Pancreas (tissue), 10 donors: ENCODE data around the gene RAD51B. TPM values are rescaled to one million over a fixed set of nuclear protein-coding genes. Genes with fewer than 3 reads are reported as not detected.

Experiments
- ATAC-seq, 4 donors: fragments of 200-7000 bp; cut with Tn5 transposase; one replicate each; pipeline versions ENCODE4 v1.8.0 to v1.9.1; 2020; ENCODE audit warnings: mild to moderate bottlenecking in 4 of 4, moderate library complexity in 4 of 4
- DNase-seq, 6 donors: peaks; one replicate each; pipeline ENCODE4 v3.0.0-alpha.2; 2020
- FAIRE-seq: peaks from 2 replicates; lab custom pipeline; 2012; peaks lifted over from hg19 to GRCh38; lab: Jason Lieb, UNC
- H3K27ac ChIP-seq, 4 donors: fragments of 200-600 bp; sonication (generic); 1 replicate in 3 of 4; 2 replicates in 1 of 4; pipeline versions ENCODE4 v1.5.0 to v1.8.0; 2020
- H3K27me3 ChIP-seq, 4 donors: fragments of 200-600 bp; one replicate each; pipeline ENCODE4 v1.8.0; 2021
- H3K36me3 ChIP-seq, 3 donors: fragments of 200-600 bp; sonication (generic) in 1 of 3; one replicate each; pipeline versions ENCODE4 v1.5.0 to v1.8.0; 2020 to 2021
- H3K4me1 ChIP-seq, 3 donors: fragments of 200-600 bp; one replicate each; pipeline ENCODE4 v1.8.0; 2021
- H3K4me3 ChIP-seq, 4 donors: fragments of 200-600 bp; sonication (generic) in 2 of 4; one replicate each; pipeline versions ENCODE4 v1.5.0 to v1.8.0; 2020 to 2021
- H3K9me3 ChIP-seq, 4 donors: fragments of 200-600 bp; one replicate each; pipeline ENCODE4 v1.8.0; 2021
- CTCF ChIP-seq, 4 donors: fragments of 200-600 bp; sonication (generic) in 3 of 4; IDR thresholded peaks; one replicate each; pipeline versions ENCODE4 v1.5.0 to v1.8.0; 2021; ENCODE audit warnings: antibody characterized with exemption in 4 of 4
- WGBS, 2 donors: extraction: QIAGEN DNeasy Blood & Tissue Kit; methylation state at CpG; one replicate each; pipeline ENCODE4 v1.1.7; 2013; 5-methylcytosine and 5-hydroxymethylcytosine counted together
- intact Hi-C, 3 donors: fragments of 100-400 bp; cut with DNase I; formaldehyde crosslinking; loops; one replicate each; pipeline versions ENCODE4 v1.11.1 to v1.14.2; 2022
- polyA plus RNA-seq, 2 donors: library from polyadenylated mRNA; stranded (reverse); fragments of 200-250 nt; gene quantifications; one replicate each; pipeline ENCODE4 v1.2.3, GENCODE V29; 2013
- total RNA-seq, 6 donors: library from RNA; stranded (reverse); fragmentation: NEBNext Ultra II Directional in 4 of 6; extraction: Animal tissue kit (Norgen Biotek cat#: 25700) in 4 of 6; gene quantifications; one replicate each; pipeline versions ENCODE4 v1.2.1 to v1.2.4, GENCODE V29; 2021 to 2023
- donor health status: healthy with polysubstance abuse.
- donor health status: DM: no; HTN: no; CAD: no; lungs with moderate emphysema.
- donor health status: DM: no; HTN: no; CAD: no.
- donor health status: control.
- donor health status: control.
- donor health status: Bipolar disorder and iron deficiency.
- donor health status: DM: yes; HTN: yes; CAD: no.
- donor health status: DM: no; HTN: no; CAD: no.
- donor health status: DM: no; HTN: no; CAD: no.
- donor health status: DM: yes; HTN: yes; CAD: no.

The RAD51B gene
- total and polyA plus RNA-seq, 8 donors, result 1.1 to 17.3 (median 5.8) TPM

- no peak for ATAC-seq
- H3K27ac ChIP-seq, result peak overlapping the region; percentile 71 to 97 (median 92)
- FAIRE-seq, result no peak
- H3K4me1 ChIP-seq, result peaks cover 13 to 31% (median 23%) of the 10 kb centered on the region in 3 donors
- H3K9me3 ChIP-seq, result no peaks in the 10 kb centered on the region
- WGBS, 2 donors, result 38 to 48% methylated on average over 7 of the region's 7 CpGs
- no peaks in the 10 kb centered on the region for H3K36me3 ChIP-seq
- intact Hi-C loops, result no loop called here
- TF ChIP-seq CTCF (IDR thresholded peaks at IDR 0.05), result no peak
- H3K4me3 ChIP-seq, result peak overlapping the region in 3 of 4 donors; percentile 9 to 39 (median 37)
- DNase-seq, result peak in 1 of 6 donors; percentile 7
- no peaks in the 10 kb centered on the region for H3K27me3 ChIP-seq
Measured at GRCh38 chr14:68596211-68596610, 776.6 kb downstream of the RAD51B start.

DNA sequence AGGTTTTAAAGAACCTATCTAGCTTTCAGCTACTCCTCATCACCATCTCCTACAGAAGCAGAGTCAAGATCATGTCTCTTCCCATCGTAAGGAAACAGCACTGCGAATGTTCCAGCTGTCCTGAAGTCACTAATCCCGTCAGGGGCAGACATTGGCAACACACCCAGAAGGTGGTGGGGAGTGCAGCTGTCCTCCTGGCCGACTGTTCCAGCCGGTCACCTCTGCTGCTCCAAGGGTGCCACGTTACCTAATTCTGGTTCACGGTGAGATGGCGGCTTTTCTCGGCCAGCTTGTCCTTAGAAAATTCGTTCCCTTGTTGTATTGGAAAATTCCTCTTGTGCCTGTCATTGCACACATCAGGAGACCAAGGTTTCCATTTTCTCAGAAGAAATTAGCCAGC is 777.1 kb downstream of the RAD51B start:
- FAIRE-seq, result no peak
- Histone ChIP-seq H3K4me3 (peak overlapping the region in 3 of 4 donors; percentile 9 to 39 (median 37)), H3K36me3 (no peaks in the 10 kb centered on the region), H3K27me3 (no peaks in the 10 kb centered on the region), H3K27ac (peak overlapping the region; percentile 71 to 97 (median 92)), H3K9me3 (no peaks in the 10 kb centered on the region), H3K4me1 (peaks cover 13 to 31% (median 23%) of the 10 kb centered on the region in 3 donors)
- ATAC-seq, result peak; percentile 55 to 74 (median 61)
- intact Hi-C loops, result no loop called here
- no peak for TF ChIP-seq CTCF (IDR thresholded peaks at IDR 0.05)
- 45 to 54% methylated on average over 10 of the region's 10 CpGs for WGBS, 2 donors
- peak; percentile 74 to 88 (median 82) for DNase-seq

DNA sequence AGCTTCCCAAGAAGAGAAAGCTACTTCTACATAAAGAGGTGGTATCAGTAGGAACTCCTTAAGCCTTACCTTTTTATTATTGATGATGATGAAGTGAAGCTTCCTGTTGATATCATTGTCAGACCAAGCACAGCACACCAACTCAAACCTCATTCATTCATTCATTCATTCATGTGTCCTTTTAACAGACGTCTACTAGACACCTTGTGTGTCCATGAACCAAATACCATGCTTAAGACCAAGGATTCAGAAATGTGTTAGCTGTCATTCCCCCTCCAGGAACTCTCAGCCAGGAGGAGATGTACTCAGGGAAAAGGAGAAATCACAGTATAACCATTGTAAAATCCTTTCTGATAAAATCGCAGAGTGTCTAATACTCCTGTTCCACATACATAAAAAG is 778.5 kb downstream of the RAD51B start:
- H3K4me1 ChIP-seq, result peaks cover 13 to 31% (median 23%) of the 10 kb centered on the region in 3 donors
- intact Hi-C loops, result no loop called here
- no peak for DNase-seq
- H3K4me3 ChIP-seq, result peak overlapping the region in 2 of 4 donors; percentile 13 to 39
- no peaks in the 10 kb centered on the region for H3K9me3 ChIP-seq
- no peaks in the 10 kb centered on the region for H3K27me3 ChIP-seq
- no peak for FAIRE-seq
- 36 to 41% methylated on average over 2 of the region's 2 CpGs for WGBS, 2 donors
- peak in 3 of 4 donors; percentile 1 to 6 (median 1) for ATAC-seq
- TF ChIP-seq CTCF (IDR thresholded peaks at IDR 0.05), result no peak
- H3K27ac ChIP-seq, result peak overlapping the region; percentile 87 to 97 (median 92)
- no peaks in the 10 kb centered on the region for H3K36me3 ChIP-seq

DNA sequence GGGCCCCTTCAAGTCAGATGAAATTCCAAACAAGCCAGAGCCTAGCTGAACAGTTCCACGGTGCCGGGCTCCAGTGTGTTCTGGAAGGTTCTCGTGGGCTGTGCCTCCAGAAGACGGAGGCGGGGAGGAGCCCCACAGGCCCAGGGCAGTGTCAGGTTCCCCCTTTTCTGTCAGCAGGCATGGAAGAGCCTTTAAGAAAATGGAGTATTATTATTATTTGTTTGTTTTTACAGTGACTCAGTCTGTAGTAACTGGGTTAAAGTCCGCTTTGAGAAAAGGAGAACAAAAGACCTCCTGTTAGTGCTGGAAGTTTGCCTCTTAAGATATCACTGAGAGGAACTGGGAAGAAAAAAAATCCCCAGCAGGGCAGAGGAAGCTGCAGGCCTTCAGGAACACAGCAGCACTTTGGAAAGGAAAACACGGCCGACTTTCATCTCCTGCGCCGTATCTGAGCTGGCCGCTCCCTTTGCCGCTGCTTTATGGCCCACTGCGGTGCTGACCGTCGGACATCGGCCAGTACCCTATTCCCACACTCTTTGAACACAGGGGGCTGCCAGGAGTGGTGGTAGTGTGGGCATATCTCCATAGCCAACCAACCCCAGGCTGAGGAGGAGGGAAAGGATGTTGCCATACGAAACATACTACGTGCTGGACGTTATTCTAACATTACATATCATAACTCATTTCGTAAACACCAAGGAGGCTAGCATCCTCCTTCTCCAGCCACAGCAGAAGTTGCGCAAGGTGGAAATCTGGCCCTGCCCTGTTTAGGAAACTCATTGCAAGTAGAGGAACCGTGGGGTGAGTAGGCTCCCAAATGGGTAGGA is 779.3 kb downstream of the RAD51B start:
- FAIRE-seq (no peak), ATAC-seq (peak; percentile 77 to 87 (median 84)), DNase-seq (peak; percentile 74 to 88 (median 81))
- Histone ChIP-seq H3K4me1 (peaks cover 13 to 31% (median 23%) of the 10 kb centered on the region in 3 donors), H3K4me3 (peak overlapping the region in 2 of 4 donors; percentile 14 to 39), H3K27ac (peak overlapping the region; percentile 87 to 97 (median 92)), H3K36me3 (no peaks in the 10 kb centered on the region), H3K9me3 (no peaks in the 10 kb centered on the region), H3K27me3 (no peaks in the 10 kb centered on the region)
- intact Hi-C loops, result no loop called here
- TF ChIP-seq CTCF (IDR thresholded peaks at IDR 0.05), result no peak
- 19 to 22% methylated on average over 22 of the region's 22 CpGs for WGBS, 2 donors
